Endothelial cell of umbilical vein (primary cell): ENCODE data around the gene TMEM11.

ENCODE experiments used
- CTCF ChIP-seq, 2 donors: IDR thresholded peaks; 1 replicate in 1 of 2; 2 replicates in 1 of 2; pipeline ENCODE4 v1.5.1; 2011; ENCODE audit warnings: low read length in 2 of 2, mild to moderate bottlenecking in 2 of 2, moderate library complexity in 2 of 2, control low read depth in 1 of 2, inconsistent platforms in 1 of 2, low read depth in 1 of 2; ENCODE audit not compliant: insufficient read depth in 1 of 2; ENCODE audit errors: extremely low read depth in 1 of 2
- EZH2 ChIP-seq: IDR thresholded peaks from 2 replicates; pipeline ENCODE4 v1.6.1; 2012; ENCODE audit warnings: borderline replicate concordance, low read depth, mild to moderate bottlenecking, moderate library complexity, low read length, inconsistent platforms; ENCODE audit not compliant: severe bottlenecking
- FOS ChIP-seq: IDR thresholded peaks from 2 replicates; pipeline ENCODE4 v1.6.1; 2011; ENCODE audit warnings: mild to moderate bottlenecking, low read length, moderate library complexity, borderline replicate concordance; ENCODE audit not compliant: insufficient read depth
- GATA2 ChIP-seq: IDR thresholded peaks from 2 replicates; pipeline ENCODE4 v1.7.0; 2011; ENCODE audit warnings: low read depth, mild to moderate bottlenecking, moderate library complexity, mixed read lengths, low read length; ENCODE audit not compliant: insufficient read length, insufficient read depth
- JUN ChIP-seq: IDR thresholded peaks from 2 replicates; pipeline ENCODE4 v1.6.1; 2011; ENCODE audit warnings: borderline replicate concordance, low read depth; ENCODE audit not compliant: insufficient read length, insufficient read depth
- POLR2A ChIP-seq: IDR thresholded peaks from 2 replicates; pipeline ENCODE4 v1.6.1; 2012; ENCODE audit warnings: low read depth, mild to moderate bottlenecking, control low read depth, low read length
- POLR2AphosphoS5 ChIP-seq: IDR thresholded peaks from 2 replicates; pipeline ENCODE4 v1.6.1; 2012; ENCODE audit warnings: low read depth, mild to moderate bottlenecking, control low read depth, low read length, moderate library complexity; ENCODE audit not compliant: insufficient read depth

GRCh38 chr17:21211825-21212479 is 2.0 kb downstream of the TMEM11 start:
- TF ChIP-seq EZH2 (no peak), CTCF (IDR thresholded peaks at IDR 0.05; ENCODE audit: extremely low read depth in 1 of 2, insufficient read depth in 1 of 2, low read depth in 1 of 2, low read length in 2 of 2) (no peak), POLR2A (no peak), POLR2AphosphoS5 (no peak), FOS (no peak), GATA2 (no peak), JUN (no peak)
